ENCODE data around the gene SAP30BP. TPM values are rescaled to one million over a fixed set of nuclear protein-coding genes. Genes with fewer than 3 reads are reported as not detected.

SAP30BP gene
- total and polyA plus RNA-seq, 2 of the 8 experiments (the other 6 are each of a cell fraction or from before 2014, with no cell fraction given): 63.3 to 79.9 TPM

GRCh38 chr17:75631353-75631752 is 35.8 kb upstream of the SAP30BP start:
- Histone ChIP-seq H3K23me2 (ENCODE audit: low read depth, low read length) (no peaks in the 10 kb centered on the region), H3K14ac (ENCODE audit: insufficient read length) (no peak overlapping the region), H2BK12ac (ENCODE audit: low read depth, low read length) (no peak overlapping the region), H4K91ac (replicated peaks; ENCODE audit: insufficient read length, low read length) (no peak overlapping the region), H4K20me1 (replicated peaks in 1 of 2; ENCODE audit: control insufficient read depth in 1 of 2, insufficient read depth in 2 of 2, low read length in 2 of 2) (peaks cover 5 to 16% of the 10 kb centered on the region in 2 experiments), H3K18ac (ENCODE audit: extremely low read depth, low read length) (no peak overlapping the region), H2AFZ (ENCODE audit: low read length) (no peak overlapping the region), H3K56ac (replicated peaks; ENCODE audit: insufficient read length, low read depth, low read length) (no peak overlapping the region), H2BK15ac (ENCODE audit: low read length) (no peak overlapping the region), H3K4me2 (ENCODE audit: insufficient read depth in 1 of 2, low read depth in 2 of 2, low read length in 2 of 2) (no peak overlapping the region), H2BK5ac (ENCODE audit: low read depth, low read length) (no peak overlapping the region; the same call in 1 of the 2 replicates), H2AK5ac (ENCODE audit: low read depth, low read length) (no peak overlapping the region), H3K27me3 (replicated peaks in 1 of 4; ENCODE audit: control insufficient read depth in 3 of 4, extremely low read depth in 1 of 4, insufficient read depth in 3 of 4, low read length in 3 of 4) (no peaks in the 10 kb centered on the region), H4K5ac (ENCODE audit: insufficient read length, low read depth, low read length) (no peak overlapping the region), H3K9me3 (ENCODE audit: insufficient read depth in 2 of 2, low read depth in 1 of 2, low read length in 1 of 2) (no peaks in the 10 kb centered on the region), H4K8ac (ENCODE audit: extremely low read depth, insufficient read depth, low read length) (no peak overlapping the region), H3K4me1 (replicated peaks in 1 of 4; ENCODE audit: control insufficient read depth in 3 of 4, insufficient read depth in 4 of 4, low read length in 3 of 4) (peaks cover 0 to 16% (median 11%) of the 10 kb centered on the region in 4 experiments; a peak in 5 of 7 replicates), H2BK20ac (ENCODE audit: low read length) (no peak overlapping the region), H2BK120ac (replicated peaks; ENCODE audit: low read depth, low read length) (no peak overlapping the region), H3K4ac (replicated peaks; ENCODE audit: insufficient read length, low read depth, low read length) (no peak overlapping the region), H3K79me2 (ENCODE audit: control insufficient read depth in 1 of 2, insufficient read depth in 2 of 2, low read length in 2 of 2) (no peaks in the 10 kb centered on the region), H3K9ac (replicated peaks in 1 of 4; ENCODE audit: extremely low read depth in 1 of 4, low read depth in 3 of 4, low read length in 3 of 4) (no peak overlapping the region), H3K4me3 (ENCODE audit: extremely low read depth in 1 of 4, insufficient read depth in 2 of 4, low read depth in 3 of 4, low read length in 4 of 4) (no peak overlapping the region), H3K36me3 (ENCODE audit: control insufficient read depth in 2 of 4, insufficient read depth in 4 of 4, low read length in 3 of 4) (peaks cover 0 to 3% (median under 1%) of the 10 kb centered on the region in 4 experiments; a peak in 1 of 8 replicates), H3K23ac (ENCODE audit: insufficient read length) (no peak overlapping the region), H3K27ac (ENCODE audit: low read depth, low read length) (no peak overlapping the region), H3K79me1 (ENCODE audit: low read depth, low read length) (no peaks in the 10 kb centered on the region)
- POLR2A ChIA-PET (ENCODE audit: partially characterized antibody): interaction anchor here (1.1 to 1.3 kb wide), 3 partner anchors 9 to 122 kb away, joined by 3 to 4 read pairs (median 4); no protein-coding TSS in a partner anchor
- DNase-seq (ENCODE audit: low read depth in 1 of 2, low spot score in 2 of 2): no peak
- 97% methylated on average over 24 of the region's 27 CpGs; no CpG with 5 or more reads in 1 of the 2 experiments for WGBS, 2 experiments (ENCODE audit: extremely low coverage in 1 of 2, insufficient coverage in 1 of 2, insufficient read length in 1 of 2, insufficient replicate concordance in 2 of 2, low coverage in 1 of 2, low lambda C conversion rate in 2 of 2, missing lambda C conversion rate in 1 of 2)
- no peak for FAIRE-seq
- CTCF ChIA-PET (ENCODE audit: partially characterized antibody): interaction anchor here (1.6 to 59.2 kb wide), 5 partner anchors 13 to 391 kb away, joined by 3 to 2200 read pairs (median 312); partner anchors contain the start of genes RECQL5, SAP30BP and SMIM5
- TF ChIP-seq KDM1A (IDR thresholded peaks at IDR 0.05; ENCODE audit: borderline replicate concordance, low read length): no peak
- TF ChIP-seq POU5F1 (IDR thresholded peaks at IDR 0.05; ENCODE audit: low read depth, low read length): no peak
- no peak for TF ChIP-seq TCF12 (IDR thresholded peaks at IDR 0.05; ENCODE audit: low read depth, low read length)

Data from H1 (cell line).